Ovary (tissue), 9 donors: ENCODE measurements around the gene PACSIN3. TPM values are rescaled to one million over a fixed set of nuclear protein-coding genes. Genes with fewer than 3 reads are reported as not detected.
A peak's percentile ranks its signal among the peaks of the same experiment; 100 is the strongest.

Experiments used
- DNase-seq, 5 donors: peaks; one replicate each; pipeline ENCODE4 v3.0.0-alpha.2; 2019 to 2020
- H3K27ac ChIP-seq, 2 donors: fragments of 200-600 bp; one replicate each; pipeline versions ENCODE4 v1.5.1 to v1.8.0; 2019 to 2022
- H3K27me3 ChIP-seq: fragments of 200-600 bp; one replicate; pipeline ENCODE4 v1.8.0; 2022
- H3K36me3 ChIP-seq: fragments of 200-600 bp; sonication (generic); one replicate; pipeline ENCODE4 v1.5.1; 2019
- H3K4me1 ChIP-seq: one replicate; pipeline ENCODE4 v1.8.1; 2013; ENCODE audit warnings: mild to moderate bottlenecking, moderate library complexity; ENCODE audit not compliant: insufficient read depth
- H3K4me3 ChIP-seq: fragments of 200-600 bp; sonication (generic); one replicate; pipeline ENCODE4 v1.5.1; 2017
- H3K9me3 ChIP-seq, 2 donors: fragments of 200-600 bp in 1 of 2; sonication (generic) in 1 of 2; one replicate each; pipeline versions ENCODE4 v1.5.1 to v1.8.1; 2013 to 2019; ENCODE audit warnings: mild to moderate bottlenecking in 1 of 2, moderate library complexity in 1 of 2
- EP300 ChIP-seq: sonication (generic); formaldehyde crosslinking; IDR thresholded peaks from one replicate; pipeline ENCODE4 v1.6.1; 2017; ENCODE audit warnings: antibody characterized with exemption
- POLR2A ChIP-seq: fragments of 450-650 bp; IDR thresholded peaks from one replicate; pipeline ENCODE4 v1.6.1; 2017; ENCODE audit warnings: antibody characterized with exemption, mild to moderate bottlenecking, moderate library complexity
- WGBS, 3 donors: extraction: QIAGEN DNeasy Blood & Tissue Kit in 1 of 3; methylation state at CpG; one replicate each; pipeline versions ENCODE4 v1.1.5 to v1.1.7; 2013 to 2017; 5-methylcytosine and 5-hydroxymethylcytosine counted together
- intact Hi-C, 4 donors: fragments of 100-400 bp; cut with DNase I; formaldehyde crosslinking; loops; one replicate each; pipeline versions ENCODE4 v1.11.0 to v1.15.1; 2022 to 2023
- polyA plus RNA-seq, 2 donors: library from polyadenylated mRNA; stranded (reverse); fragments of 200-250 nt in 1 of 2; fragments of 350-450 nt in 1 of 2; fragmentation: Illumina TruSeq in 1 of 2; extraction: RNeasy Lipid Tissue Mini Kit (QIAGEN cat#74804) in 1 of 2; gene quantifications; one replicate each; pipeline ENCODE4 v1.2.3, GENCODE V29; 2013 to 2014
- total RNA-seq, 7 donors: library from RNA; depleted of rRNA in 2 of 7; stranded (reverse); fragments of >200 nt in 2 of 7; fragmentation: NEBNext Ultra II Directional in 3 of 7; extraction: Animal tissue kit (Norgen Biotek cat#: 25700) in 3 of 7; gene quantifications; one replicate each; pipeline versions ENCODE4 v1.1.0 to v1.2.4, GENCODE V29; 2016 to 2023
- TF ChIP-seq, protein P1 (sequence below), 3 donors: fragments of 450-650 bp in 2 of 3; fragments of 200-600 bp in 1 of 3; IDR thresholded peaks; one replicate each; pipeline versions ENCODE4 v1.5.1 to v1.8.0; 2016 to 2022; ENCODE audit warnings: antibody characterized with exemption in 3 of 3, mild to moderate bottlenecking in 1 of 3
- donor health status: DM: no; HTN: no; CAD: no; lungs with moderate emphysema.
- donor health status: DM: no; HTN: no; CAD: no.
- donor health status: Bipolar disorder and iron deficiency.
- donor health status: DM: yes; HTN: yes; CAD: no.
- donor health status: DM: no; HTN: no; CAD: no.
- donor health status: DM: yes; HTN: yes; CAD: no.

Gene PACSIN3
- total and polyA plus RNA-seq, 9 donors: 2.9 to 69.8 (median 38.8) TPM

DNA sequence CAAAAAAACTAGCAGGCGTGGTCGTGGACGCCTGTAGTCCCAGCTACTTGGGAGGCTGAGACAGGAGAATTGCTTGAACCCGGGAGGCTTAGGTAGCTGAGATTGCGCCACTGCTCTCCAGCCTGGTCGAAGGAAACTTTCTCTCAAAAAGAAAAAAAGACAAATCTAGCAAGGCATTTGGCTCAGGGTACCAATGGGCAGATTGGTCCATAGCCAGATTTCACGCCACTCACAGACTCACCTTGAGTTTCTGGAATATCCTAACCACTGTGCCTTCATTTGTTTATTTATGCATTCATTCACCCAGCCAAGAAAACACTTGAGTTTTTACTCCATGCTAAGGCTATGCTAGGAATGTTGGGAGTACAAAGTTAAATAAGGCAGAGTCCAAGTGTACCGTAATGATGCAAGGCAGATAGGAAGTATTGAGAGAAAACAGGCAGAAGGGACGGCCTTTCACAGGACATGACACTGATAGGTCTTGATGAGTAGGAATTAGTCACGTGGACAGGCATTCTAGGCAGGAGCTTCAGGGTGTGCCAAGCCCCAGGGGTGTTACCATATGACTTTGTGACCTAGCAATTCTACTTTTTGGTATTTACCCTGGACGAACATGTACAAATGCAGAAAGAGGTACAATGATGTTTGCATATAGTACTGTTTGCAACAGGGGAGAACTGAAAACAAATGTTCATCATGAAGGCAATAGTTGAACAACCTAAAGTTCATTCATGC is 3.0 kb upstream of the PACSIN3 start:
- Histone ChIP-seq H3K36me3 (no peaks in the 10 kb centered on the region), H3K27ac (no peak overlapping the region), H3K4me3 (no peak overlapping the region), H3K4me1 (peaks cover 8% of the 10 kb centered on the region), H3K9me3 (no peaks in the 10 kb centered on the region), H3K27me3 (no peaks in the 10 kb centered on the region)
- 61% methylated on average over 11 of the region's 11 CpGs for WGBS, 3 donors
- TF ChIP-seq, protein P1, sequence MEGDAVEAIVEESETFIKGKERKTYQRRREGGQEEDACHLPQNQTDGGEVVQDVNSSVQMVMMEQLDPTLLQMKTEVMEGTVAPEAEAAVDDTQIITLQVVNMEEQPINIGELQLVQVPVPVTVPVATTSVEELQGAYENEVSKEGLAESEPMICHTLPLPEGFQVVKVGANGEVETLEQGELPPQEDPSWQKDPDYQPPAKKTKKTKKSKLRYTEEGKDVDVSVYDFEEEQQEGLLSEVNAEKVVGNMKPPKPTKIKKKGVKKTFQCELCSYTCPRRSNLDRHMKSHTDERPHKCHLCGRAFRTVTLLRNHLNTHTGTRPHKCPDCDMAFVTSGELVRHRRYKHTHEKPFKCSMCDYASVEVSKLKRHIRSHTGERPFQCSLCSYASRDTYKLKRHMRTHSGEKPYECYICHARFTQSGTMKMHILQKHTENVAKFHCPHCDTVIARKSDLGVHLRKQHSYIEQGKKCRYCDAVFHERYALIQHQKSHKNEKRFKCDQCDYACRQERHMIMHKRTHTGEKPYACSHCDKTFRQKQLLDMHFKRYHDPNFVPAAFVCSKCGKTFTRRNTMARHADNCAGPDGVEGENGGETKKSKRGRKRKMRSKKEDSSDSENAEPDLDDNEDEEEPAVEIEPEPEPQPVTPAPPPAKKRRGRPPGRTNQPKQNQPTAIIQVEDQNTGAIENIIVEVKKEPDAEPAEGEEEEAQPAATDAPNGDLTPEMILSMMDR (IDR thresholded peaks at IDR 0.05): no peak
- TF ChIP-seq POLR2A (no peak), EP300 (no peak)
- intact Hi-C loops: loop anchor here in 1 of 4 donors (10.0 kb wide), 1 partner anchor 226 kb away; no protein-coding TSS in a partner anchor
- DNase-seq: no peak

DNA sequence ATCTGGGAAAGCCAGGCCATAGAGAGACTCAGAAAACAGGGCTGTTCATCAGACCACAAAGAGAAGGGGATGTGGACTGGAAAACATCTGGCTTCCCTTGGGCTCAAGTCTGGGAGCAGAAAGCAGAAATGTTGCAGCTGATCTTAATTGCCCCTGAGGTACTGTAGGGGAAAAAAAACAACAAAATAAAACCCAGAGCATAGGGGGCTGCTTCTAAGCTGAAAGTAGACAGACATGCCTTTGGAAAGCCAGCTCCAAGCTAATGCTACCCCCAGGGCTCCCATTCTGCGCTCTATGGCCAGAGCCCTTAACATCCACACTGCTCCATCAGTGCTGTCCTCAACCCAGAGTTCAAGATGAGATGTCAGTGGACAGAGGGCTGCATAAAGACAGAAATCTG is 2.0 kb upstream of the PACSIN3 start:
- H3K27ac ChIP-seq: no peak overlapping the region
- intact Hi-C loops: loop anchor here in 1 of 4 donors (10.0 kb wide), 1 partner anchor 227 kb away; no protein-coding TSS in a partner anchor
- no peaks in the 10 kb centered on the region for H3K36me3 ChIP-seq
- DNase-seq: no peak
- TF ChIP-seq, protein P1 (IDR thresholded peaks at IDR 0.05): no peak
- TF ChIP-seq EP300 (no peak), POLR2A (no peak)
- no peak overlapping the region for H3K4me3 ChIP-seq
- peaks cover 8% of the 10 kb centered on the region for H3K4me1 ChIP-seq
- H3K9me3 ChIP-seq: no peaks in the 10 kb centered on the region
- H3K27me3 ChIP-seq: no peaks in the 10 kb centered on the region
- 100% methylated on average over 1 of the region's 1 CpG for WGBS, 3 donors

DNA sequence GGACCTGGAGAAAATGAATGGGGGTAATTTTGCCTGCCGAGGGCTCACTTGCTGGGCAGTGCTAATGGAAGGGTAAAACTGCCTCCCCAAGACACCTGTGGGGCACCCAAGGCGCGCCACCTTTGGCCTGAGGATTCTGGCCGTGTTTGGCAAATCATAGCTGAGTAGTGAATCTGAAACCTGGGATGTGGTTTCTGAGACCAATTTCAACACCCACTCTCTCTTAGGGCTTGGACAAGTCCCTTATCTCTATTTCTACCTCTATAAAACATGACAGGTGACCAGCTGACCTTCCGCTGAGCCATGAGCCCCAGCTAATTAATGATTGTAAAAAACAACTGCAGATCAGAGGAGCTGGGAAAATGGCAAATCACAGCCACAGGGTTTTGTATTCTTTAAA is 1.5 kb upstream of the PACSIN3 start:
- H3K27ac ChIP-seq: peak overlapping the region in 1 of 2 donors; percentile 94
- 19 to 36% (median 22%) methylated on average over 5 of the region's 5 CpGs for WGBS, 3 donors

More for the DNA sequence above, 1.5 kb upstream of the PACSIN3 start:
- no peaks in the 10 kb centered on the region for H3K27me3 ChIP-seq
- H3K4me1 ChIP-seq: peaks cover 8% of the 10 kb centered on the region
- no peaks in the 10 kb centered on the region for H3K9me3 ChIP-seq
- peak overlapping the region; percentile 61 for H3K4me3 ChIP-seq
- intact Hi-C loops: loop anchor here in 1 of 4 donors (10.0 kb wide), 1 partner anchor 227 kb away; no protein-coding TSS in a partner anchor
- peak in 1 of 5 donors; percentile 43 for DNase-seq
- no peaks in the 10 kb centered on the region for H3K36me3 ChIP-seq
- TF ChIP-seq, protein P1 (IDR thresholded peaks at IDR 0.05): no peak
- TF ChIP-seq EP300 (no peak), POLR2A (no peak)
